K562 (cell line): ENCODE data around the gene SMYD1. TPM values are rescaled to one million over a fixed set of nuclear protein-coding genes. Genes with fewer than 3 reads are reported as not detected.

Source experiments
- ATF7 ChIP-seq: fragments of 450-650 bp; IDR thresholded peaks from 2 replicates; pipeline ENCODE4 v1.7.1; 2014; ENCODE audit warnings: mild to moderate bottlenecking, moderate library complexity
- CHD2 ChIP-seq: IDR thresholded peaks from 2 replicates; pipeline ENCODE4 v1.6.1; 2011; ENCODE audit warnings: low read depth, low read length
- CREB3L1 ChIP-seq: fragments of 450-650 bp; IDR thresholded peaks from 2 replicates; pipeline ENCODE4 v1.6.1; 2014; ENCODE audit warnings: low read depth, mild to moderate bottlenecking, moderate library complexity, borderline replicate concordance
- DLX4 ChIP-seq: fragments of 250-450 bp; sonication (Bioruptor Pico); IDR thresholded peaks from 2 replicates; pipeline ENCODE4 v1.6.1; 2021; ENCODE audit warnings: mild to moderate bottlenecking
- FIP1L1 ChIP-seq: fragments of 200-400 bp; formaldehyde crosslinking; IDR thresholded peaks from 2 replicates; pipeline ENCODE4 v1.6.1; 2018; ENCODE audit warnings: mild to moderate bottlenecking, low read depth, low read length; ENCODE audit not compliant: poor library complexity, severe bottlenecking
- FOXP1 ChIP-seq: sonication (generic); formaldehyde crosslinking; IDR thresholded peaks from 2 replicates; pipeline ENCODE4 v1.8.0; 2022; ENCODE audit warnings: mild to moderate bottlenecking, missing genetic modification reagents
- HMBOX1 ChIP-seq: sonication (generic); IDR thresholded peaks from 2 replicates; pipeline ENCODE4 v1.6.1; 2016
- IFI16 ChIP-seq: fragments of 250-450 bp; sonication (Bioruptor Pico); IDR thresholded peaks from 2 replicates; pipeline ENCODE4 v2.1.2; 2022; ENCODE audit warnings: mild to moderate bottlenecking, inconsistent platforms
- NR2C2 ChIP-seq, 2 experiments: fragments of 200-800 bp in 1 of 2; sonication (Bioruptor generic) in 1 of 2; sonication (generic) in 1 of 2; formaldehyde crosslinking in 1 of 2; IDR thresholded peaks; 2 replicates each; pipeline versions ENCODE4 v1.6.1 to v1.8.0; 2016 to 2022; ENCODE audit warnings: mild to moderate bottlenecking in 1 of 2, missing compliant biosample characterization in 1 of 2, missing genetic modification characterization in 1 of 2, missing genetic modification reagents in 1 of 2
- PHF20 ChIP-seq: fragments of 450-650 bp; IDR thresholded peaks from 2 replicates; pipeline ENCODE4 v1.6.1; 2018; ENCODE audit not compliant: partially characterized antibody
- PHF21A ChIP-seq: fragments of 450-650 bp; IDR thresholded peaks from 2 replicates; pipeline ENCODE4 v1.6.1; 2017; ENCODE audit warnings: low read depth, borderline replicate concordance
- RBFOX2 ChIP-seq: fragments of 200-400 bp; formaldehyde crosslinking; IDR thresholded peaks from 2 replicates; pipeline ENCODE4 v1.6.1; 2017; ENCODE audit warnings: low read depth, mild to moderate bottlenecking, low read length, moderate library complexity
- RBM17 ChIP-seq: fragments of 200-400 bp; formaldehyde crosslinking; IDR thresholded peaks from 2 replicates; pipeline ENCODE4 v1.6.1; 2017; ENCODE audit warnings: low read depth, mild to moderate bottlenecking, low read length, borderline replicate concordance
- RNF2 ChIP-seq: sonication (generic); IDR thresholded peaks from 2 replicates; pipeline ENCODE4 v1.6.1; 2016
- TBP ChIP-seq: optimal IDR thresholded peaks from 2 replicates; pipeline ENCODE3; 2011; ENCODE audit warnings: low read depth, low read length, improper control_type of control experiment
- TCF3 ChIP-seq: sonication (generic); formaldehyde crosslinking; IDR thresholded peaks from 2 replicates; pipeline ENCODE4 v1.4.0; 2020; ENCODE audit warnings: mild to moderate bottlenecking, missing genetic modification reagents
- ZBTB40 ChIP-seq, 2 experiments: fragments of 450-650 bp in 1 of 2; sonication (generic) in 1 of 2; formaldehyde crosslinking in 1 of 2; IDR thresholded peaks; 2 replicates each; pipeline versions ENCODE4 v1.7.1 to v1.9.0; 2016 to 2022; ENCODE audit warnings: inconsistent platforms in 1 of 2, mild to moderate bottlenecking in 1 of 2, missing genetic modification reagents in 1 of 2
- ZNF239 ChIP-seq: fragments of 250-450 bp; sonication (Bioruptor Pico); IDR thresholded peaks from 2 replicates; pipeline ENCODE4 v1.4.0; 2020; ENCODE audit warnings: mild to moderate bottlenecking
- polyA plus RNA-seq, 8 experiments: library from polyadenylated mRNA; depleted of rRNA in 4 of 8; stranded (reverse) in 5 of 8; unstranded in 3 of 8; fragments of >200 nt; fragmentation: Nextera tagmentation in 2 of 8; fragmentation: Illumina TruSeq in 1 of 8; extraction: Ambion mirVana in 2 of 8; extraction: Trizol in 1 of 8; gene quantifications; 2 replicates each; pipeline versions ENCODE4 v1.2.1 to v1.2.3, GENCODE V29; 2011 to 2014; ENCODE audit warnings: inconsistent platforms in 1 of 8, missing spikeins in 1 of 8
- total RNA-seq, 7 experiments: library from RNA; depleted of rRNA in 6 of 7; stranded (reverse); fragments of >200 nt in 6 of 7; fragmentation: Illumina TruSeq in 2 of 7; extraction: Trizol in 2 of 7; gene quantifications; 2 replicates each; pipeline versions ENCODE4 v1.2.1 to v1.2.3, GENCODE V29; 2011 to 2021; ENCODE audit warnings: low replicate concordance in 1 of 7

SMYD1 gene
- total and polyA plus RNA-seq, 9 of the 15 experiments (the other 6 are each of a cell fraction or from before 2014, with no cell fraction given), result not detected

- no peak for TF ChIP-seq NR2C2 (CRISPR knock-in tag; IDR thresholded peaks at IDR 0.05)
- TF ChIP-seq NR2C2 (tag; IDR thresholded peaks at IDR 0.05), result no peak
- no peak for TF ChIP-seq ZNF239 (CRISPR knock-in tag)
- no peak for TF ChIP-seq ZBTB40 (IDR thresholded peaks at IDR 0.05)
- no peak for TF ChIP-seq ZBTB40 (CRISPR knock-in tag; IDR thresholded peaks at IDR 0.05)
- TF ChIP-seq RNF2, result peak; percentile 77
- no peak for TF ChIP-seq CHD2
- no peak for TF ChIP-seq ATF7
- peak; percentile 64 for TF ChIP-seq TCF3 (CRISPR knock-in tag)
- TF ChIP-seq FIP1L1, result no peak
- no peak for TF ChIP-seq IFI16 (CRISPR knock-in tag)
- no peak for TF ChIP-seq DLX4 (CRISPR knock-in tag)
- TF ChIP-seq CREB3L1, result no peak
- TF ChIP-seq HMBOX1, result no peak
- peak; percentile 16 for TF ChIP-seq TBP
- no peak for TF ChIP-seq PHF21A
- no peak for TF ChIP-seq PHF20
- no peak for TF ChIP-seq FOXP1 (CRISPR knock-in tag)
- no peak for TF ChIP-seq RBM17
- TF ChIP-seq RBFOX2, result no peak
These were observed 10.2 kb upstream of the SMYD1 start (continued) for GRCh38 chr2:88057437-88057844.
